ENCODE data around the gene PTPRG. TPM values are rescaled to one million over a fixed set of nuclear protein-coding genes. Genes with fewer than 3 reads are reported as not detected.
A peak's percentile ranks its signal among the peaks of the same experiment; 100 is the strongest.

The PTPRG gene
- total RNA-seq, 4 donors from 2014 or later = 11.0 to 18.5 (median 14.9) TPM

GRCh38 chr3:61780455-61781228, 219.3 kb downstream of the PTPRG start:
- H3K4me3 ChIP-seq = no peak overlapping the region
- H3K27ac ChIP-seq = peak overlapping the region; percentile 75
- 81% methylated on average over 3 of the region's 3 CpGs for WGBS
- TF ChIP-seq CTCF (IDR thresholded peaks at IDR 0.05) = no peak
- no peak for TF ChIP-seq POLR2AphosphoS5 (IDR thresholded peaks at IDR 0.05)
- no peak for TF ChIP-seq EP300 (IDR thresholded peaks at IDR 0.05)
- no peak for TF ChIP-seq POLR2A (IDR thresholded peaks at IDR 0.05)
- H3K36me3 ChIP-seq = no peaks in the 10 kb centered on the region
- no peak for DNase-seq (ENCODE audit: low spot score in 2 of 2)
- H3K4me1 ChIP-seq = peaks cover 13% of the 10 kb centered on the region
- no peaks in the 10 kb centered on the region for H3K27me3 ChIP-seq
- no peaks in the 10 kb centered on the region for H3K9me3 ChIP-seq

GRCh38 chr3:61783993-61784718, 222.8 kb downstream of the PTPRG start:
- TF ChIP-seq POLR2AphosphoS5 (IDR thresholded peaks at IDR 0.05) (no peak), POLR2A (IDR thresholded peaks at IDR 0.05) (no peak), EP300 (IDR thresholded peaks at IDR 0.05) (no peak), CTCF (IDR thresholded peaks at IDR 0.05) (no peak)
- 93% methylated on average over 6 of the region's 6 CpGs for WGBS
- H3K4me3 ChIP-seq = no peak overlapping the region
- H3K36me3 ChIP-seq = no peaks in the 10 kb centered on the region
- peaks cover 9% of the 10 kb centered on the region for H3K4me1 ChIP-seq
- no peak for DNase-seq (ENCODE audit: low spot score in 2 of 2)
- no peak overlapping the region for H3K27ac ChIP-seq
- H3K27me3 ChIP-seq = no peaks in the 10 kb centered on the region
- no peaks in the 10 kb centered on the region for H3K9me3 ChIP-seq

GRCh38 chr3:61788623-61789507, 227.5 kb downstream of the PTPRG start:
- no peak overlapping the region for H3K27ac ChIP-seq
- WGBS = 93% methylated on average over 4 of the region's 4 CpGs
- TF ChIP-seq POLR2AphosphoS5 (IDR thresholded peaks at IDR 0.05) = no peak
- TF ChIP-seq EP300 (IDR thresholded peaks at IDR 0.05) = no peak
- TF ChIP-seq CTCF (IDR thresholded peaks at IDR 0.05) = no peak
- no peak for TF ChIP-seq POLR2A (IDR thresholded peaks at IDR 0.05)
- no peaks in the 10 kb centered on the region for H3K9me3 ChIP-seq
- no peak overlapping the region for H3K4me3 ChIP-seq
- no peak for DNase-seq (ENCODE audit: low spot score in 2 of 2)
- H3K4me1 ChIP-seq = peaks cover 3% of the 10 kb centered on the region
- H3K36me3 ChIP-seq = no peaks in the 10 kb centered on the region
- H3K27me3 ChIP-seq = no peaks in the 10 kb centered on the region

- Histone ChIP-seq H3K36me3 (no peaks in the 10 kb centered on the region), H3K4me1 (peaks cover 3% of the 10 kb centered on the region), H3K9me3 (no peaks in the 10 kb centered on the region), H3K4me3 (no peak overlapping the region), H3K27me3 (no peaks in the 10 kb centered on the region), H3K27ac (no peak overlapping the region)
- no peak for TF ChIP-seq EP300 (IDR thresholded peaks at IDR 0.05)
- no peak for TF ChIP-seq POLR2A (IDR thresholded peaks at IDR 0.05)
- TF ChIP-seq POLR2AphosphoS5 (IDR thresholded peaks at IDR 0.05) = no peak
- no peak for TF ChIP-seq CTCF (IDR thresholded peaks at IDR 0.05)
- DNase-seq (ENCODE audit: low spot score in 2 of 2) = no peak
- WGBS = 76% methylated on average over 3 of the region's 3 CpGs
Observed at GRCh38 chr3:61789861-61790260, 228.5 kb downstream of the PTPRG start.

All from suprapubic skin (tissue), 4 donors.